HG02840 (cell line): Measurements from ENCODE around the gene HCN3.
"Not testable (repeated sequence)": the region's sequence is repeated elsewhere in the genome, so short reads cannot be mapped to it uniquely, and the experiment has no call there.

Experiments used
- ATAC-seq: cut with Tn5 transposase; IDR thresholded peaks from one replicate; pipeline ENCODE4 v1.9.1; 2021; ENCODE audit warnings: mild to moderate bottlenecking, moderate library complexity, moderate number of reproducible peaks; ENCODE audit not compliant: unreplicated experiment, low FRiP score

Gene HCN3

DNA sequence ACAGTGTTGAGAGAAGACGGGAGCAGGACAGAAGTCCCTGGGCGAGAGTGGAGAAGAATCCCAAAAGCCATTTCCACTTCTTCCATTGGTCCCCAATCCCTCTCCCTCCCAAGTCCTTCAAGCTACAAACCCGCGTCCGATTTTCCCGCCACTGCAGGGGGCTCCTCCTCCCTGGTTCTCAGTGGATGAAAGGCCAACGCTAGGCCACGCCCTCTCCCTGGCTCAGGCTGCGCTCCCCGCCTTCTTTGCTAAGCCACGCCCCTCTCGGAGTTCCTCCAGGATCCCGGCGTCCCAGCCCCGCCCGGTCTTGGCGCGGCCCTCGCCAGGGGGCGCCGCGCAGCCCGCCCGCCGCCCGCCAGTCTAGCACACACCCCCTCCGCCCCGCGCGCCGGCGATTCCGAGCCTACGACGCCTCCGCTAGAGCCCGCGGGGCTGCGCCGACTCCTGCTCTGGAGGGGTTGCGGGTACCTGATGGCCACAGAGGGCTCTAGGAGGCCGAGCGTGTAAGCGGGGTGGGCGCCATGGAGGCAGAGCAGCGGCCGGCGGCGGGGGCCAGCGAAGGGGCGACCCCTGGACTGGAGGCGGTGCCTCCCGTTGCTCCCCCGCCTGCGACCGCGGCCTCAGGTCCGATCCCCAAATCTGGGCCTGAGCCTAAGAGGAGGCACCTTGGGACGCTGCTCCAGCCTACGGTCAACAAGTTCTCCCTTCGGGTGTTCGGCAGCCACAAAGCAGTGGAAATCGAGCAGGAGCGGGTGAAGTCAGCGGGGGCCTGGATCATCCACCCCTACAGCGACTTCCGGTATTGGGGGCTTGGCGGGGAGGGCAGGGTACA is at the start of gene HCN3:
TSS of gene HCN3 (plus strand) at position 394 of the 832 bp plus-strand sequence. CDS start at position 522, 128 bp downstream.
- ATAC-seq, result peak; percentile 72

DNA sequence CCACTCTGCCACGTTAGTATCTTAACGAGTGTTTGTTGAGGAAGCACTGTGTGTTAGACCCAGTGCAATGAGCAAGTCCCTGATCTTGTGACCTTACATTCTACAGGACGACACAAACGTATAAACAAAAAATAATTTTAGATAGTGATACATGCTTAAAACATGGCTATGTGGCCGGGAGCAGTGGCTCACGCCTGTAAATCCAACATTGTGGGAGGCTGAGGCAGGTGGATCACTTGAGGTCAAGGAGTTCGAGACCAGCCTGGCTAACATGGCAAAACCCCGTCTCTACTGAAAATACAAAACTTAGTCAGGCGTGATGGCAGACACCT is 49.2 kb upstream of the HCN3 start:
- ATAC-seq, result no peak

DNA sequence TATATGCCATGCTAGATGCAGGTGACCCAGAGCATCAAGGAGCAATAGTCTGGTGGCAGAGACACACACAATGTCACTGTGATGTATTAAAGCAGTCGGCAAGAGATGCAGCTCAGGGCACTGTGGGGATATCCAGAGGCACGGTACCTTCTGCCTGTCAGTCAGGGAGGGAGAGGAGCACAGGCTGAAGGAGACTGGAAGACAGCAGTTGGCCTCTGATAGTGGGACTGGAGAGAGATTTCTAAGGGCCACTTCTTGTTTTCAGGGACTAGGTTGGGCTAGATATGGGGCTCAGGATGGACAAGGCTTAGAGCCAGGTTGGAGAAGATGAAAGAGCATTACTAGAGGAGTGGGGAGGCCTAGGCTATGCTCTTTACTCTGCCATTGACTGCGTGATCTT is 46.0 kb upstream of the HCN3 start:
- ATAC-seq, result not testable (repeated sequence)

DNA sequence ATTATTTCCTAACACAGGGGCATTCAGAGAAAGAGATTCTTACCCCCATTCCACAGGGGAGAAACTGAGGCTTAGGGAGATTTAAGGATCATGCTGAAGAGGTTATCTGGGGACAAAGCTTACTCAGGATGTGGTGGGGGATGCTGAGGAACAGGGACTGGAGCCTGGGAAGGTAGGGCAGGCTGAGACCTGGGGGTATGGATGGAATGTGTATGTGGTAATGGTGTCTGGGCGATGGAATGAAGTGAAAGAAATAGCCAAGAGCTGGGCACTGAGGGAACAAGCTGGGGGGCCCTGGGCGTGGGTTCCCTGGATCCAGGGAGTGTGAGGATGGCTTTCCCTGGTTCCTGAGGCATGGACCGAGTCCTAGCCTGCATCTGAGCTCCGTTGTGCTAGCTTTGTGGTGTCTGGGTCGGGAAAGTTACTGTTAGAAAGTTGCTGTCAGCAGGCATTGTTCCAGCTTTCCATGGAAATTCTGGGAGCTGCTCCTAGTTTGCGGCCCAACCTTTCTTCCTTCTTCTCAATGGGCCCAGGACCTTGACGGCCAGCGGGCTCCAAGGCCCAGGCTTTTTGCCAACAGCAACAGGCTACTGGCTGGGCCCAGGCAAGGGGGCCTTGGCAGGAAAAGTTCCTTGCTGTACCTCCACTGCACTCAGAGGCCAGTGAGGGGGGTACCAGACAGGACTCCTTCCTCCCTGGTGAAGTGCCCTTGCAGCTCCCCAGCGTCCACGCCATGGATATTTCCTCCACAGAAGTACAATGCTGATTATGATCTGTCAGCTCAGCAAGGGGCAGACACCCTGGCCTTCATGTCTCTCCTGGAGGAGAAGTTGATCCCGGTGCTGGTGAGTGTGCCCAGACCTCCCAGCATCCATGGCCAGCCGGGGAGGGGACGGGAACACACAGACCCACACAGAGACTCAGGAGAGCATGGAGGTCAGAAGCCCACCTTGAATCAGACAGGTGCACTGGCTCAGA is 45.0 kb upstream of the HCN3 start:
- not testable (repeated sequence) for ATAC-seq

DNA sequence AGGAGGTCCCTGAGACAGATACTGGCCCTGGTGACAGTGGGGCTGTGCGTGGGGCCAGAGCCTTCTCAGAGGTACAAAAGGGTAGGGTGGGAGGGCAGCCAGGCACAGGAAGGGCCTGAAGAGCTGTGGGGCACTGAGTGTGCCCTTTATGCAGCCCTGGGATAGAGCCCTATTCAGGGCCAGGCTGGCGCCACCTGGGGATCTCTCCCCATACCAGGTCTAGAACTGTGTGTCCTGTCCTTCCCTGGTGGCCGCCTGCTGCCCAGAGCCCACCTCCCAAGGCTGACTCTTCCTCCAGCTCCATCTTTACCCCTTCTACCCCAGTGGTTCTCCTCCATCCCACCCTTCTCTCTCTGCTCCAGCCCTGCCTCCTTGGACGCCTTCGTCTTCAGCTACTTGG is 43.8 kb upstream of the HCN3 start:
- ATAC-seq, result not testable (repeated sequence)

DNA sequence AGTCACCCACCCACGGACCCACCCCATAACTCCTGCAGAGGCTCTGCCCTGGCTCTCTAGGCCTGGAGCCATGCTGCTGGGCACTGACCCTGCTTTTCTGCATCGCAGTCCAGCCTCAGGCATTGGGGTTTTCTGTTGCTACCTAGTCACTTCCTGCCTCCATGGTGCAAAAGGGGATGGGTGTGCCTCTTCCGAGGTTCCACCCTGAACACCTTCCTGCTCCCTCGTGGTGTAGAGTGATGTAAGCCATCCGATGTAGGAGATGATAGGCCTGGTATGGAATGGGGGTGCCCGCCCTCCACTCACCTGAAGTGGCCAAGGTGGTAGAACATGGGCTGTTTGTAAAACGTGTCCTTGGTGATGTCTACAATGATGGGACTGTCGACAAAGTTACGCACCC is 41.9 kb upstream of the HCN3 start:
- ATAC-seq, result not testable (repeated sequence)

DNA sequence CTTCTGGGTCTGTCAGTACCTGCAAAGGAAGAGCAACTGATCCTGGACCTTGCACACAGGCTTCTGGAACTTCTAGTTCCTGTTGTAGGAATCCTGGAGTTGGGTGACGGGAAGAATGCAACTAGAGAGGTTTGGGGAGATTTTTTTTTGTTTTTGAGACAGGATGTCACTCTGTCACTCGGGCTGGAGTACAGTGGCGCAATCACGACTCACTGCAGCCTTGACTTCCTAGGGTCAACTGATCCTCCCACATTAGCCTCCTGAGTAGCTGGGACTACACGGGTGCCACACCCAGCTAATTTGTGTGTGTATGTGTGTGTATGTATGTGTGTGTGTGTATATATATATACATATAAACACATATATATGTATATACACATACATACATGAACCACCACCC is 40.8 kb upstream of the HCN3 start:
- ATAC-seq, result no peak

DNA sequence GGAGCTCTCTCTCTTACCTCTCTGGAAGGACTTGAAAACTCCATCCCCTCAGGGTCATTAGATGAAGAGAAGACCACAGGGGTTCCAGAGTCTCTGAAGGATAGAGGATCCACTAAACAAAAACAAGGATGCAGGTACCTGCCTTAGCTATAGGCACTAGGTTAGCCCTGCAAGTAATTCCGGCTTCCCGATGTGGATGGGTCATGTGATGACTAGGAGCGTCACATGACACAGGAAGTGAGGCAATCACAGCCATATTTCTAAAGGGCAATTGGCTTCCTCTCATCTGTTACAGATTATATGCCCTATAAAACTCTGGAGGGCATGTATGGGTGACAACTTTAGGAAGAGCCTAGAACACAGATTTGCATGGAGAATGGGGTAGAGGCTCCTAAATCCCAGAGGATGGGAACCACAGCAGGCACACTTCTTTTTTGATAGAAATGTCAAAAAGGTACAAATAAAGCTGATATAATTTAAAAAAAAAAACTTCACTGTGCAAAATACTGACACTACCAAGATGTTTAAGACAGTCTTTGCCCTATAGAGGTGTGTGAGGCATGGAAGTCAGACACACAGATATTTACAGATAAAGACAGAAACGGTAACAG is 36.1 kb upstream of the HCN3 start:
- ATAC-seq, result no peak

DNA sequence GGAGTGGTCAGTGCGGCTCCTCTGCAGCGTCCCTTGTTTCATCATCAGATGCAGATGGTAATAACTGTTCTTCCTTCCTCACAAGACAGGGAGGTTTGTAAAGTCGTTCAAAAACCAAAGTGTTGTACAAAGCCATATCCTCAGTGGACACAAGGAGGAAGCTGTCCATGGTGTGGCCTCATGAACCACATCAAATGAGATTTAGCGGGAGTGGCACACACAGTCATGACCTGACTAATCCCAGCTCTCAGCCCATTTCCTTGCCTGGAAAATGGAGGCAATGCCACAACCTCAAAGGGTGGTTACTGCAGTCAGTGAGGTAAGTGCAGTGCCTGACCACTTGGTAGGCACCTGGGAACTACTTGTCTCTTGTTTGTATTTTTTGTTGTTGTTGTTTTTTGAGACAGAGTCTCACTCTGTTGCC is 35.4 kb upstream of the HCN3 start:
- ATAC-seq, result no peak

DNA sequence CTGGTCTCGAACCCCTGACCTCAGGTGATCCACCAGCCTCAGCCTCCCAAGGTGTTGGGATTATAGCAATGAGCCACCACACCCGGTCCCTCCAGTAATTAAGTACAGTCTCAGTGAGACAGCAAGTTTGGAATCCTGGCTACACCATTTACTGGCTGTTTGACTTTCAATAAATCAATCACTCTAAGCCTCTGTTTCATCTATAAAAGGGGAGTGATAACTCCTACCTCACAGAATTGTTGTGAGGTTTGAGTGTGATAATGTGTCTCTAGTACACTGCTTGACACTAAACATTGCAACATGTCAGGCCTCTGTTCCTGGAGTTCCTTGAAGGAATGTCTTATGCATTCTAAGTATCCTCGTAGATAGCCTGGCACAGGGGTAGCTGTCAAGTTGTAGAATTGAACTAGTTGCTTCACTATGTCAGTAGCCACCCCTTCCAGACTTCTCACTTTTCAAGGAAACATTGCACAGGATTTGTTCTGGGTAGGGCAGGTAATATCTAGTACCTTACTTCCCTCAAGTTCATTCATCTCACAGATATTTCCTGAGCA is 34.4 kb upstream of the HCN3 start:
- no peak for ATAC-seq

DNA sequence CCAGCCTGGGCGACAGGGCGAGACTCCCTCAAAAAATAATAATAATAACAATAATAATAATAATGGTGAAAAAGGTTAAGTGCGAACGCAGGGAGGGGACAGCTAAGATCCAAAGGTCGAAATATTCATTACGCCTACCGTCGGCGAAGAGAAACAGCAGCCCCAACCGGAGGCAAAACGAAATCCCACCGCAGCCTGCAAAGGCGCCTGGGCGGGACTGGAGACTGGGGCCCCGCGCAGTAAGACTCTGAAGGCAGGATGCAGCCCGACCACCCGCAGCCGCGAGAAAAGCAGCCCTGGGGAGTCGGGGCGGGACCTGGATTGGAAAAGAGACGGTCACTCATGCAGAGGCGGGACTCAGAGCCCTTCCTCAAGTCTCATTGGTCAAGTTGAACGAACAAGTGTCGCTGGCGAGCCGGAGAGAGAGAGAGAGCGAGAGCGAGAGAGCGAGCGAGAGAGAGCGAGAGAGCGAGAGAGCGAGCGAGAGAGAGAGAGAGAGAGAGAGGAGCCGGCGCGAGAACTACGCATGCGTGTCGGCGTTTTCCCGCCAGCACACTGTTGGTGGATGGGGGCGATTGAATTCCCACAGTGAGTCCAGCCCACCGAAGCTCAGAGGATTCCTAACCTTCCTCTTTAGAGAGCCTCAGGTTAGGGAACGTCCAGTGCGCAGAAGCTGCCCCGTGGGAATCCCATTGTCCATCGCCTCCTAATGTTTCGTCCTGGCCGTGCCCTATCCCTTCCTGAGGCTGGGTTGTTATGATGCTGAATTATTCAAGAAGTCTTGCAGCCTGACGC is 32.7 kb upstream of the HCN3 start:
- peak; percentile 88 for ATAC-seq

DNA sequence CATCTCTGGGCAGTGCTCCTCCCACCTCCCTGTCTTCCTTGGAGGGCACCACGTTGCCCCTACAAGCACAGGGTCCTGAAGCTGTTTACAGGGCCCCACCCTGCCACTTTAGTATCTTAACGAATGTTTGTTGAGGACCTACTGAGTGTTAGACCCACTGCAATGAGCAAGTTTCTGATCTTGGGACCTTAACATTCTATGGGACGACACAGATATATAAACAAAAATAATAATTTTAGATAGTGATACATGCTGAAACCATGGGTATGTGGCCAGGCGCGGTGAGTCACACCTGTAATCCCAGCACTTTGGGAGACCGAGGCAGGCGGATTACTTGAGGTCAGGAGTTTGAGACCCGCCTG is 32.1 kb upstream of the HCN3 start:
- ATAC-seq, result no peak

DNA sequence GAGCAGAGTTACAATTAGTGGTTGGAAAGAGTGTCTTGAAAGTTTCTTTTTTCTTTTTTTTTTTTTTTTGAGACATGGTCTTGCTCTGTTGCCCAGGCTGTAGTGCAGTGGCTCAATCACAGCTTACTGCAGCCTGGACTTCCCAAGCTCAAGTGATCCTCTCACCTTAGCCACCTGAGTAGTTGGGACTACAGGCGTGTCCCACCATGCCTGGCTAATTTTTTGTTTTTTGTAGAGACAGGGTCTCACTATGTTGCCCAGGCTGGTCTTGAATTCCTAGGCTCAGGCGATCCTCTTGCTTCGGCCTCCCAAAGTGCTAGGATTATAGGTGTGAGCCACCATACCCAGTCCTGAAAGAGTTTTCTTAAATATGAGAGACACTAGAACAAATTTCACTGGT is 30.5 kb upstream of the HCN3 start:
- not testable (repeated sequence) for ATAC-seq

DNA sequence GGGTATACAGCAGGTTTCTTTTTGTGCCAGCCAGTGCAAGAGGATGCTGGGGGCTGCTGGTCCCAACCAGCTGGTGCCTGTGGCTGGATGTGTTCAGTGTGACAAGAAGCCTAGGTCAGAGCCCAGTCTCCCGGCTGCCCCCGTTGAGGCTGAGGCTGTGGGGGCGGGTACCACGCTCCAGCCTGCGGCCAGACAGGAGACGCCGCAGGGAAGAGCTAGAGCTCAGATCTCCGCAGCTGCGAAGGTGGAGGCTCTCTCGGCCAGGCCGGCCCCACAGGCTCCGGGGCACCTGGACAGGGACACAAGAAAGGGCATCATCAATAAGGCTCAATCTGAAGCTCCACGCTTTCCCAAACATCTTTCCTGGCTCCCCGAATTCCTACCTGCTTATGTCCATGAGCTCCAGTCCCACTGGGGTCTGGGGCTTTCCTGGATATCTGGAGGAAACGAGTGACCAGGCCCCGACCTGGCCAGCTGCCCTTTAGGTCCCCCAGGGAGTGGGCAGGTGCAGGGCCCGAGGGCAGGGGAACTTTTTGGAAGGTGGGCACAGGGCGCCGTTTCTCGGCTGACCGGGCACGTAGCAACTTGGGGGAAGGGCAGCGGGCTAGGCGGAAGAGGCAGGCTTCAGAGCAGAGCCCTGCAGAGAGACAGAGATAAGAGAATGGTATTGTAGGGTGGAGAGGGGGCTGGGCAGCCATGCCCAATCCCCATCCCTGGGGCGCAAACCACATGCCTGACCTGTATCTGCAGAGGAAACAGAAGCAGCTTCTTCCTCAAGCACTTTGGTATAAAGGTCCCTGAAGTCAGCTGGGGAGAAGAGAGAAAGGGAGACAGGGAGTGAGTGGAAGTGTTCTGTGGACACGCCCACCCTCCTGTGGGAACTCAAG is 29.4 kb upstream of the HCN3 start:
- ATAC-seq, result no peak

DNA sequence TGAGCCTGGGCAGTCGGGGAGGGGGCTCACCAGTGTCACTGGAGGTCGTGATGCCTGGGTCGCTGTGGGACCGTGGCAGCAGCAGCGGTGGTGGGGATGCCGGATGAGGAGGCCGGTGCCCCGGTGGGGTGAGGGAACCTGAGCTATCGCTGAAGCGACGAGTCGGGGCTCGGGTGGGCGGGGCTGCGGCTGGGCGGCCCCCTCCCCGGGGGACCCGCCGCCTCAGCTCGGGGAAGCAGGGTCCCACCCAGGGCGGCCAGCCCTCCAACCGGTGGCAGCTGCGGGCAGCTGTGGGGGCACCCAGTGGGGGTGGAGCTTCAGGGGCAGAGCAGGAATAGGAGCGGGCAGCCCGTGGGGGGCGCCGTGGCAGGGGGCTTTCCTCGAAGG is 27.0 kb upstream of the HCN3 start:
- ATAC-seq, result peak; percentile 29

DNA sequence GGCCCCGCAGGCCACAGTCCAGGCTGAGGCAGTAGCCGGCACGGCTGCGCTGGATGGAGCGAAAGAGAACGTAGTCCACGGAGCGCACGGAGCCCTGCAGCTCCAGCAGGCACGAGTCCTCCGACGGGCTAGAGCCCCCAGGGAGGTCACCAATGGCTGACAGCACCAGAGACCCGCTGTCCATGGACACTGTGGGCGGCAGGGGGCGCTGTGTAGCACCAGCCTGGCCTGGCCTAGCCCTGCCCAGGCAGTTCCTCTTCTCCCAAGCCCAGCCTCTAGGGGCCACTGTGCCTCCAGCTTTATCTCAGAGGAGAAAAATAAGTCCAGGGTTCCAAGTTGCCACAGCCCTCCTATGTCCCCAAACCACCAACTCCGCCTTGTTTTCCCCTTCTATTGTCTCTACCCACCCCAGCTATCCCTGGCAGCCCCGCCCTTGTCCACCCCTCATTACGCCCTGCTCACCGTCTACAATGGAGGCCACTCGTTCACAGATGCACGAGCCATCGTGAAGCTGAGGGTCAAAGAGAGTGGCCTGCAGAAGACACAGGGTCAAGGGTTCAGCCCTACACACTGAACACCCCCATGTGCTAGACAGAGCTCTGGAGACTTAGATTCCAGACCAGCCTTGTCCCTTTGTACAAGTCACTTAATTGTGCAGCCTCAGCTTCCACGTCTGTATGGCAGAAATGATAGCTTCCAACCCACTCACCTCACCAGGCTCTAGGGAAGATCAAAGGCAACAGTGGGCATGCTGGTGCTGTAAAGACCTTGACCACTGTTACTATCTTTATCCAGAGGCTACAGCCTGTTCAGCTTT is 26.4 kb upstream of the HCN3 start:
- peak; percentile 76 for ATAC-seq

DNA sequence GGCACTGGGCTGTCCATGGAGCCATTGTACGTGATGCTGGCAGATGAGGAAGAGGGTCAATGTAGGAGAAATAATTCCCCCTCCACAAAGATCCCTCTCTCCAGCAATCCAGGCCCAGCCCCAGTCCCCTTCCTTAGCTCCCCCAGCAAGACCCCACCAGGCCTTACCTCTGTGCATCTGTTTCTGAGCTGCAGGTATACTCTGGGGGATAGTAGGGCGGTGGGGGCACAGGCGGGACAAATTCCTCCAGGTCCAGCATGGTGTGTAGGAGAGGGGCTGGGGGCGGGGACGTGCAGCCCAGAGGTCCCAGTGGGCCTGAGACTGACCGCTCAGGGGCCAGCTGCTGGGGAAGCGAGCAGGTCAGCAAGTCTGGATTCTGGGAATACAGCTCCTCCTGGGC is 25.7 kb upstream of the HCN3 start:
- no peak for ATAC-seq

DNA sequence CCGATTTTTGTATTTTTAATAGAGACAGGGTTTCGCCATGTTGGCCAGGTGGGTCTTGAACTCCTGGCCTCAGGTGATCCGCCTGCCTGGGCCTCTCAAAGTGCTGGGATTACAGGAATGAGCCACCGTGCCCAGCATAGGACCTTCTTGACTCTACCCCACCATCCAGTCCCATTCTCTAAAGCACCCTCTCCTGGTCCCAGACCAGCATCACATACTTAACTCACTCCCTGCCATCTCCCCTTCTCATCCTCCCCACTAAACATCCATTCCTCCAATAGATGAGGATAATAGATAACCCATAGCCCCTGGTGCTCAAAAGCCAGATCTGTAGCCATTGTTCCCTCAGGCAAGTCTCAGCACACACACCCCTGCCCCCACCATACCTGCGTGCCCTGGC is 24.1 kb upstream of the HCN3 start:
- no peak for ATAC-seq
